Transverse colon (tissue), 4 donors: Measurements from ENCODE around the gene DERA. TPM values are rescaled to one million over a fixed set of nuclear protein-coding genes. Genes with fewer than 3 reads are reported as not detected.

ENCODE experiments used
- DNase-seq: peaks from one replicate; pipeline ENCODE4 v3.0.0-alpha.2; 2019
- H3K27ac ChIP-seq, 4 donors: fragments of 200-600 bp; sonication (generic); 2 replicates each; pipeline ENCODE4 v1.5.1; 2016 to 2018; ENCODE audit warnings: inconsistent platforms in 4 of 4
- H3K27me3 ChIP-seq: fragments of 200-600 bp; sonication (generic); 2 replicates; pipeline ENCODE4 v1.5.1; 2017; ENCODE audit warnings: inconsistent platforms
- H3K36me3 ChIP-seq, 4 donors: fragments of 200-600 bp; sonication (generic); 2 replicates each; pipeline ENCODE4 v1.5.1; 2017 to 2019; ENCODE audit warnings: inconsistent platforms in 4 of 4
- H3K4me1 ChIP-seq, 4 donors: fragments of 200-600 bp; sonication (generic); 2 replicates each; pipeline ENCODE4 v1.5.1; 2017 to 2020; ENCODE audit warnings: inconsistent platforms in 4 of 4
- H3K4me3 ChIP-seq, 4 donors: fragments of 200-600 bp; sonication (generic); 1 replicate in 1 of 4; 2 replicates in 3 of 4; pipeline versions ENCODE4 v1.5.1 to v1.6.1; 2017 to 2019; ENCODE audit warnings: inconsistent platforms in 4 of 4
- H3K9me3 ChIP-seq, 2 donors: fragments of 200-600 bp; sonication (generic); 2 replicates each; pipeline ENCODE4 v1.5.1; 2017 to 2019; ENCODE audit warnings: inconsistent platforms in 2 of 2
- CTCF ChIP-seq, 5 experiments: fragments of 200-600 bp in 3 of 5; fragments of 450-650 bp in 2 of 5; sonication (generic) in 3 of 5; IDR thresholded peaks; 1 replicate in 2 of 5; 2 replicates in 3 of 5; pipeline ENCODE4 v1.5.1; 2016 to 2017; ENCODE audit warnings: antibody characterized with exemption in 5 of 5, inconsistent platforms in 3 of 5, mild to moderate bottlenecking in 2 of 5, moderate library complexity in 1 of 5
- EP300 ChIP-seq: sonication (generic); formaldehyde crosslinking; IDR thresholded peaks from one replicate; pipeline ENCODE4 v1.6.1; 2017; ENCODE audit warnings: antibody characterized with exemption, low read depth
- POLR2A ChIP-seq: fragments of 450-650 bp; IDR thresholded peaks from one replicate; pipeline ENCODE4 v1.6.1; 2016; ENCODE audit warnings: antibody characterized with exemption, mild to moderate bottlenecking, moderate library complexity
- POLR2AphosphoS5 ChIP-seq, 3 donors: sonication (generic); formaldehyde crosslinking; IDR thresholded peaks; one replicate each; pipeline ENCODE4 v1.6.1; 2016; ENCODE audit warnings: antibody characterized with exemption in 3 of 3
- WGBS, 2 donors: methylation state at CpG; one replicate each; pipeline ENCODE4 v1.1.5; 2018; ENCODE audit warnings: low coverage in 1 of 2; 5-methylcytosine and 5-hydroxymethylcytosine counted together
- in situ Hi-C, 4 donors: fragments of 200-750 bp; cut with MboI; loops; one replicate each; pipeline versions ENCODE4 v1.15.0 to v1.15.1; 2017; ENCODE audit warnings: low sequenced_read_pairs in 3 of 4, low pct_ligation_motif_present in 1 of 4, low pct_unique_long_range_greater_than_20kb in 1 of 4
- intact Hi-C: fragments of 100-400 bp; cut with DNase I; formaldehyde crosslinking; loops from one replicate; pipeline ENCODE4 v1.15.1; 2023; ENCODE audit warnings: low total_unique reads
- total RNA-seq, 4 donors: library from RNA; depleted of rRNA; stranded (reverse); fragments of >200 nt; gene quantifications; one replicate each; pipeline ENCODE4 v1.1.0, GENCODE V29; 2016

Gene DERA
- 100 to 1,000 TPM in 1 of 4 donors, 10 to 100 TPM in 2, 1 to 10 TPM in 1; 9.2 to 112 (median 69.9) TPM for total RNA-seq

GRCh38 chr12:15910864-15911721, at the start of gene DERA:
Gene DERA (plus strand): TSS chr12:15911332. CDS start chr12:15911384, 52 bp downstream.
- DNase-seq = peak; percentile 92
- H3K36me3 ChIP-seq = no peaks in the 10 kb centered on the region
- peaks cover 7 to 18% (median 10%) of the 10 kb centered on the region in 4 donors for H3K4me1 ChIP-seq
- H3K27ac ChIP-seq = peak within 1 kb of the TSS; percentile 90 to 98 (median 97)
- in situ Hi-C loops (no loop called here), intact Hi-C loops (no loop called here)
- TF ChIP-seq POLR2AphosphoS5 (IDR thresholded peaks at IDR 0.05) (peak; percentile 77 to 91 (median 87)), EP300 (no peak), POLR2A (peak; percentile 94), CTCF (IDR thresholded peaks at IDR 0.05) (peak in 1 of 5 experiments; percentile 17)
- 0% methylated on average over 11 to 34 of the region's 59 CpGs for WGBS, 2 donors
- no peaks in the 10 kb centered on the region for H3K9me3 ChIP-seq
- no peaks in the 10 kb centered on the region for H3K27me3 ChIP-seq
- H3K4me3 ChIP-seq = peak within 1 kb of the TSS; percentile 55 to 84 (median 75)

- H3K36me3 ChIP-seq = peaks cover 0 to 2% (median 0%) of the 10 kb centered on the region in 4 donors
- in situ Hi-C loops = no loop called here
- no peaks in the 10 kb centered on the region for H3K9me3 ChIP-seq
- intact Hi-C loops = no loop called here
- H3K27ac ChIP-seq = peak overlapping the region in 2 of 4 donors; percentile 18 to 46
- no peak for TF ChIP-seq POLR2A
- no peak for TF ChIP-seq EP300
- TF ChIP-seq CTCF (IDR thresholded peaks at IDR 0.05) = no peak
- no peak for TF ChIP-seq POLR2AphosphoS5 (IDR thresholded peaks at IDR 0.05)
- DNase-seq = no peak
- H3K4me3 ChIP-seq = no peak overlapping the region
- 13% methylated on average over 1 of the region's 1 CpG; no CpG with 5 or more reads in 1 of the 2 donors for whole genome bisulfite sequencing, 2 donors
- peaks cover 0 to 19% (median 5%) of the 10 kb centered on the region in 4 donors for H3K4me1 ChIP-seq
- no peaks in the 10 kb centered on the region for H3K27me3 ChIP-seq
Observed at GRCh38 chr12:15861404-15861803, 49.7 kb upstream of the DERA start.

- in situ Hi-C loops = no loop called here
- WGBS, 2 donors = 49 to 57% methylated on average over 1 of the region's 1 CpG
Observed at GRCh38 chr12:15862840-15863239, 48.3 kb upstream of the DERA start.

More at GRCh38 chr12:15862840-15863239, 48.3 kb upstream of the DERA start:
- no peaks in the 10 kb centered on the region for H3K9me3 ChIP-seq
- no peak overlapping the region for H3K27ac ChIP-seq
- H3K4me1 ChIP-seq = peaks cover 0 to 19% (median 5%) of the 10 kb centered on the region in 4 donors
- peaks cover 0 to 2% (median 0%) of the 10 kb centered on the region in 4 donors for H3K36me3 ChIP-seq
- intact Hi-C loops = no loop called here
- DNase-seq = no peak
- TF ChIP-seq EP300 (no peak), CTCF (IDR thresholded peaks at IDR 0.05) (no peak), POLR2AphosphoS5 (IDR thresholded peaks at IDR 0.05) (no peak), POLR2A (no peak)
- H3K4me3 ChIP-seq = no peak overlapping the region
- H3K27me3 ChIP-seq = no peaks in the 10 kb centered on the region
